Epithelial cell of esophagus (primary cell): ENCODE results near the gene DPP6.

Experiments used
- DNase-seq: peaks from one replicate; pipeline ENCODE4 v3.0.0; 2010; ENCODE audit warnings: low read depth
- H3K4me3 ChIP-seq: 2 replicates; pipeline ENCODE4 v1.5.1; 2011; ENCODE audit warnings: mild to moderate bottlenecking, low read length, control low read depth
- CTCF ChIP-seq: IDR thresholded peaks from 2 replicates; pipeline ENCODE4 v1.5.1; 2011; ENCODE audit warnings: low read depth, mild to moderate bottlenecking, low read length, control low read depth, inconsistent platforms; ENCODE audit not compliant: insufficient read depth; ENCODE audit errors: missing control alignments

Gene DPP6

DNA sequence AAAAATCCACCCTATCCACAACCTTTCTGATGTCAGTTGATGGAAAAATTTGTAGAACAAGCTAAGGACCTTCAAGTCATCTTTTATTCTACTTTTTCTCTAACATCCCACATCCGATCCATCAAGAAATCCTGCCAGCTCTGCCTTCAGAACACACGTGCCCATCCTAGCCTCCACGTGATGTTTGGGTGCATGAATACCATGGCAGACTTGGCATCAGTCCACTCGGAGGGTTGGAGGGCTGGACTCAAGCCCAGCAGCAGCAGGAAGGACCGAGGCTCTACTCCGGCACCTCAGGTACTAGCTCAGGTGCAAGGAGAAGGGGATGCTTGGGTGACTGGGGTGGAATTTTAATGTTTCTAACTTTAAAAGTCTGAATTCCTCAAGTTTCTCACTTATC, 428.6 kb downstream of the DPP6 start:
- DNase-seq, result no peak
- no peak overlapping the region for H3K4me3 ChIP-seq
- TF ChIP-seq CTCF, result no peak

- no peak overlapping the region for H3K4me3 ChIP-seq
- DNase-seq, result no peak
- no peak for TF ChIP-seq CTCF
Observed at GRCh38 chr7:154482863-154483262, 430.7 kb downstream of the DPP6 start.

DNA sequence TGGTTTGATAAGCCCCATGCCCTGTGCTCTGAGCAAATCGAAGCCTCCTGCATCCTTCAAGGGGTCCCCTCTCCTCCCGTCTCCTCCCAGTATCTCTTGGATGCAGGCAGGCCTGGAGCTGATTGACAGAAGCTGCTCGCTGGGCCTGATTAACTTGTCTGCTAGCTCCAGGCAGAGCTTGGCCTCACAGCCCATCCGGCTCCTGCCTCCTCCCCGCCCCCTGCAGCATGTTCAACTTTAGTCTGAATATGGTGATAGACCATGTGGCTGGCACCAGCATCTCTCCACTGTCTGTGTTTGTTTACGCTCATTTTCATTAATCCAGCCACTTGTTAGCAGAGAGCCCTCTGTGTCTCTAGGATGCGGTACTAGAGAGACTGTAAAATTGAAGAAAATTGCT, 432.2 kb downstream of the DPP6 start:
- TF ChIP-seq CTCF, result no peak
- DNase-seq, result no peak
- no peak overlapping the region for H3K4me3 ChIP-seq

- no peak for DNase-seq
- no peak for TF ChIP-seq CTCF
- no peak overlapping the region for H3K4me3 ChIP-seq
Observed at GRCh38 chr7:154484943-154485342, 432.7 kb downstream of the DPP6 start.

DNA sequence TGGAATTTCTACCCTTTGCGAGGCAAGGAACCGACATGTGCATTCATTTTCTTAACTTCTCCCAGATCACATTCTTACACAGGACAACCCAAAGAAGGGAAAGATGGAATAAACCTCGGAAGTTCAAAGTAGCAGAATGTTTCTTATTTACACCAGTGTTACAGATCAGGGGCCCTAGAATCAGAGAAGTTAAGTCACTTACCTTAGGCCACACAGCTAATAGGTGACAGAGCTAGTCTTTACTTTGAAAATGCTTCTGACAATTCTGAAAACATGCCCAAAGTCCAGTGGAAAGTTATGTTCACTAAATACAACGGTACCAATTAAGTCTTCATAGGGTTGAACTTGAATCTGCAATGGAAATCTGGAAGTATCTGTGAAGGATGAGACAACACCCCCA, 437.7 kb downstream of the DPP6 start:
- H3K4me3 ChIP-seq, result no peak overlapping the region
- no peak for TF ChIP-seq CTCF
- no peak for DNase-seq

GRCh38 chr7:154493594-154493993, 441.4 kb downstream of the DPP6 start:
- no peak for TF ChIP-seq CTCF
- no peak overlapping the region for H3K4me3 ChIP-seq
- DNase-seq, result no peak

DNA sequence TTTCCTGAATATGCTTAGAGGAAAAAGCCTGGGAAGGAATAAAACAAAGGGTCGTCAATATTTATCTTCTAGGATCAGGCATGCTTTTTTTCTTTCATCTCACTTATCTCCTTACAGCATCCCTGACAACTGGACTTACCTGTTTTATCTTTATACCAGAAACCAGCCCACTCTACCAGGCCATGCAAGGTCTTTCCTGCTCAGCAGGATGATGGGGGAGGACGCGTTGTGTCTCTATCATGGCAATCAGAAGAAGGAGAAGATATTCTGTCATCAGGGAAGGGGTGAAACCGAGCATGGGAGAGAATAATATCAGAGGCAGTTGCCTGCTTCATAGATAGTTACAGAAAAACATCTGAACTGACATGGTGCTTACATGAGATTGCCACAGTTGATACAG, 445.6 kb downstream of the DPP6 start:
- DNase-seq, result no peak
- H3K4me3 ChIP-seq, result no peak overlapping the region
- TF ChIP-seq CTCF, result no peak
